ENCODE data around the gene CA5A.

GRCh38 chr16:87881324-87882200 is 54.8 kb downstream of the CA5A start:
- TF ChIP-seq, protein P1, sequence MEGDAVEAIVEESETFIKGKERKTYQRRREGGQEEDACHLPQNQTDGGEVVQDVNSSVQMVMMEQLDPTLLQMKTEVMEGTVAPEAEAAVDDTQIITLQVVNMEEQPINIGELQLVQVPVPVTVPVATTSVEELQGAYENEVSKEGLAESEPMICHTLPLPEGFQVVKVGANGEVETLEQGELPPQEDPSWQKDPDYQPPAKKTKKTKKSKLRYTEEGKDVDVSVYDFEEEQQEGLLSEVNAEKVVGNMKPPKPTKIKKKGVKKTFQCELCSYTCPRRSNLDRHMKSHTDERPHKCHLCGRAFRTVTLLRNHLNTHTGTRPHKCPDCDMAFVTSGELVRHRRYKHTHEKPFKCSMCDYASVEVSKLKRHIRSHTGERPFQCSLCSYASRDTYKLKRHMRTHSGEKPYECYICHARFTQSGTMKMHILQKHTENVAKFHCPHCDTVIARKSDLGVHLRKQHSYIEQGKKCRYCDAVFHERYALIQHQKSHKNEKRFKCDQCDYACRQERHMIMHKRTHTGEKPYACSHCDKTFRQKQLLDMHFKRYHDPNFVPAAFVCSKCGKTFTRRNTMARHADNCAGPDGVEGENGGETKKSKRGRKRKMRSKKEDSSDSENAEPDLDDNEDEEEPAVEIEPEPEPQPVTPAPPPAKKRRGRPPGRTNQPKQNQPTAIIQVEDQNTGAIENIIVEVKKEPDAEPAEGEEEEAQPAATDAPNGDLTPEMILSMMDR (IDR thresholded peaks at IDR 0.05) = no peak
- no peak for TF ChIP-seq POLR2A (IDR thresholded peaks at IDR 0.05)

Data from uterus (tissue), 2 donors.